ENCODE measurements around the gene MCM3. TPM values are rescaled to one million over a fixed set of nuclear protein-coding genes. Genes with fewer than 3 reads are reported as not detected.

MCM3 gene
- total RNA-seq, 1 donor from 2014 or later = 21.5 TPM

DNA sequence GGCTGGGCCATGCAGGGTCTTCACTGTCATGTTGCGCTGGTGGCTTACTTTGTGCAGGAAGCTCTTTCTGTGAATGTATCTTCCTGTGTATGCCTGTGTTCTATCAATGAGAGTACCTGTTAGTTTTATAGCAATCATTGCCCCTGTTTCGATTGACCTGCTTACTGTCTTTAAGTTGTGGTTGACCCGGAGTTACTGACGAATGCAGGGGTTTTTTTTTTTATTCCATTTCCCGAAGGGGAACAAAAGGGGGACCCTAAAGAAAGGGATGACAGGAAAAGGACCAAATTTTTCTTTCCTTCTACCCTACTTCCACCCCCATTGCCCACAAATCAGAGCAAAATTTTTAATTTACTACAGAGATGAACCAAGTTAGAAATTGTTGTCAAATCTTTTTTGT, 40.1 kb downstream of the MCM3 start, which contains the start of gene IL17F:
IL17F (minus strand) TSS at position 101 of the 400 bp plus-strand sequence; CDS start at position 30, 71 bp downstream.
- H3K27ac Mint-ChIP-seq (ENCODE audit: unreplicated experiment) = no peak within 1 kb of the TSS
- H3K27me3 Mint-ChIP-seq (ENCODE audit: unreplicated experiment) = no peaks in the 10 kb centered on the region
- no peak within 1 kb of the TSS for H3K4me3 Mint-ChIP-seq (ENCODE audit: unreplicated experiment)
- no peaks in the 10 kb centered on the region for H3K36me3 Mint-ChIP-seq (ENCODE audit: unreplicated experiment)
- no peaks in the 10 kb centered on the region for H3K4me1 Mint-ChIP-seq (ENCODE audit: low read depth, unreplicated experiment)
- no peak for DNase-seq
- H3K9me3 Mint-ChIP-seq (ENCODE audit: unreplicated experiment) = peaks cover 2% of the 10 kb centered on the region
- TF ChIP-seq, protein P1, sequence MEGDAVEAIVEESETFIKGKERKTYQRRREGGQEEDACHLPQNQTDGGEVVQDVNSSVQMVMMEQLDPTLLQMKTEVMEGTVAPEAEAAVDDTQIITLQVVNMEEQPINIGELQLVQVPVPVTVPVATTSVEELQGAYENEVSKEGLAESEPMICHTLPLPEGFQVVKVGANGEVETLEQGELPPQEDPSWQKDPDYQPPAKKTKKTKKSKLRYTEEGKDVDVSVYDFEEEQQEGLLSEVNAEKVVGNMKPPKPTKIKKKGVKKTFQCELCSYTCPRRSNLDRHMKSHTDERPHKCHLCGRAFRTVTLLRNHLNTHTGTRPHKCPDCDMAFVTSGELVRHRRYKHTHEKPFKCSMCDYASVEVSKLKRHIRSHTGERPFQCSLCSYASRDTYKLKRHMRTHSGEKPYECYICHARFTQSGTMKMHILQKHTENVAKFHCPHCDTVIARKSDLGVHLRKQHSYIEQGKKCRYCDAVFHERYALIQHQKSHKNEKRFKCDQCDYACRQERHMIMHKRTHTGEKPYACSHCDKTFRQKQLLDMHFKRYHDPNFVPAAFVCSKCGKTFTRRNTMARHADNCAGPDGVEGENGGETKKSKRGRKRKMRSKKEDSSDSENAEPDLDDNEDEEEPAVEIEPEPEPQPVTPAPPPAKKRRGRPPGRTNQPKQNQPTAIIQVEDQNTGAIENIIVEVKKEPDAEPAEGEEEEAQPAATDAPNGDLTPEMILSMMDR (IDR thresholded peaks at IDR 0.05; ENCODE audit: partially characterized antibody, unreplicated experiment) = no peak

DNA sequence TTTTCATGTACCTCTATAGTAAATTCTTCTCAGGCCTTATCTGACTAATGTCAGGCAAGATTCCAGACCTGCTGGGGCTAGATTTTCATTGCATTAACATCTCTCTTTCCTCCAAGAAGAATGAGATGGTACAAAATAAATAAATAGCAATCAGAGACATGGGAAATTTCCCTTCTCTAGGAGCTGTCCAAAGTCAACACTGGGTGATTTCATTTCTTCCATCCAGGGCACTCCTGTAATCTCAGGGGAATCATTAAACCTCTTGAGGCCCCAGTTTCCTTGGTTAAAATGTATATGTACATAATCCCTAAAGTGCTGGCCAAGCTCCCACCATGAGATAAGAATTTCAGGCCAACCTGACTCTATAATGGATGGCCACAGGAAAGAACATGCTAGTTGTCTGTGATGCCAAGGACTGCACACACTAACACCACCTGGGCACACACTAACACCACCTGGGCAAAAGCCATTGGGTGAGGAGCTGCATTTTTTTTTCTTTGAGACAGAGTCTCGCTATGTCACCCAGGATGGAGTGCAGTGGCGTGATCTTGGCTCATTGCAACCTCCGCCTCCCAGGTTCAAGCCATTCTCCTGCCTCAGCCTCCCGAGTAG, 41.2 kb downstream of the MCM3 start:
- H3K27me3 Mint-ChIP-seq (ENCODE audit: unreplicated experiment) = no peaks in the 10 kb centered on the region
- TF ChIP-seq, protein P1 (IDR thresholded peaks at IDR 0.05; ENCODE audit: partially characterized antibody, unreplicated experiment) = no peak
- H3K4me3 Mint-ChIP-seq (ENCODE audit: unreplicated experiment) = no peak overlapping the region
- no peak for DNase-seq
- H3K9me3 Mint-ChIP-seq (ENCODE audit: unreplicated experiment) = peaks cover 3% of the 10 kb centered on the region
- no peak overlapping the region for H3K27ac Mint-ChIP-seq (ENCODE audit: unreplicated experiment)
- H3K36me3 Mint-ChIP-seq (ENCODE audit: unreplicated experiment) = no peaks in the 10 kb centered on the region
- H3K4me1 Mint-ChIP-seq (ENCODE audit: low read depth, unreplicated experiment) = no peaks in the 10 kb centered on the region

DNA sequence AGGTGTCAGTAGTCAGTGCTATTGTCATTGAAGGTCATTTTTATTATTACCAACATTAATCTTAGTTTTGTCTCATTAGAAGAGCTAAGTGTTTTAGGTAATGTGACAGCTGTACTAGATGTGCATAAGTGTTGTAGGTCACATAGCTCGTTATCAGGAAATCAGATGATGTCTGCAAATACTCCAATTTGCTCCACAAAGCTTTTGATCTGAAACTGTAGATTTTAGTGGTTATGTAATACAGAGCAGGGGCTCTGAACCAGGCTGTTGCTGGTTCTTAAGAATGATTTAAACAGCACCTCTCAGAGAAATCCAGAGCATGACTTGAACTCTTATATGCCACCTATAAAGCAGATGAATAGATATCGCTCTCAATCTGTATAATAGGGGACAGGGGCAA, 42.7 kb downstream of the MCM3 start:
- no peak overlapping the region for H3K27ac Mint-ChIP-seq (ENCODE audit: unreplicated experiment)
- H3K36me3 Mint-ChIP-seq (ENCODE audit: unreplicated experiment) = no peaks in the 10 kb centered on the region
- H3K4me3 Mint-ChIP-seq (ENCODE audit: unreplicated experiment) = no peak overlapping the region
- peaks cover 3% of the 10 kb centered on the region for H3K9me3 Mint-ChIP-seq (ENCODE audit: unreplicated experiment)
- TF ChIP-seq, protein P1 (IDR thresholded peaks at IDR 0.05; ENCODE audit: partially characterized antibody, unreplicated experiment) = no peak
- no peaks in the 10 kb centered on the region for H3K27me3 Mint-ChIP-seq (ENCODE audit: unreplicated experiment)
- no peaks in the 10 kb centered on the region for H3K4me1 Mint-ChIP-seq (ENCODE audit: low read depth, unreplicated experiment)
- no peak for DNase-seq

DNA sequence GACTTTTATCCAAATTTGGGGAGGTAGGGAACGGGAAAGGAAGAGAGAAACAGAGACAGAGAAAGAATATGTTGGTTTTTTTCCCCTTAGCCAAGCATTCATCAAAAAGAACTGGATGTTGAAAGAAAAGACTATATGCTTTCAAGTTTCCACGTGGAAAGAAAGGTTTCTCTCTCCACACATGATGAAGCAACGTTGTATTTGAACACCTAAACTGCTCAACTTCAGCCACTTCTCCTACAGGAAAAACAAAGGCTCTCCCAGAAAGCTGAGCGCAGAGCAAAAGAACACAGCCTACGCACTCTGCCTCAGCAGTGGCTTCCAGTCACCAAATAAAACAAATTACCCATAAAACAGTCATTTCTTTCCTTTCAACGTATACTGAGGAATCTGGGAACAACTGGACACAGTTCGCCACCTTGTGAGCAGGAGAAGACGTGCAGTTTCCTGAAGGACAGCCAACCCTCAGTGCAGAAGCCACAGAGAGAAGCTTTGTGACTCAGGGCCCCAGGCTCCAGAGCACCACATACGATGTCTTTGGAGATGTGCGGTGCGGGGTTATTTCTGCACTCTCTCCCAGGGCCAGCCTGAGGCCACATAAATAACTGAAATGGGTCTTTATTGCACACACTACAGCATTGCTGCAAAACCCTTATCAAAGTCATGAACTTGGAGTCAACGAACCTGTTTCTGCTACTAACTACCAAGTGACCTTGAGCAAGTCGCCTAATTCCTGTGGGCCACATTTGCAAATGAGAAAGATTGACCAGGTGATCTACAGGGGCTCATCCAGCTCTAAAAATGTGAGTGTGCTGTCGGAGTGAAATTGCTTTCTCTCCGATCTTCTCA, 50.3 kb downstream of the MCM3 start:
- peaks cover 1% of the 10 kb centered on the region for H3K27me3 Mint-ChIP-seq (ENCODE audit: unreplicated experiment)
- no peaks in the 10 kb centered on the region for H3K4me1 Mint-ChIP-seq (ENCODE audit: low read depth, unreplicated experiment)
- H3K27ac Mint-ChIP-seq (ENCODE audit: unreplicated experiment) = no peak overlapping the region
- H3K36me3 Mint-ChIP-seq (ENCODE audit: unreplicated experiment) = no peaks in the 10 kb centered on the region
- peak; percentile 22 for DNase-seq
- H3K4me3 Mint-ChIP-seq (ENCODE audit: unreplicated experiment) = no peak overlapping the region
- TF ChIP-seq, protein P1 (IDR thresholded peaks at IDR 0.05; ENCODE audit: partially characterized antibody, unreplicated experiment) = no peak
- H3K9me3 Mint-ChIP-seq (ENCODE audit: unreplicated experiment) = no peaks in the 10 kb centered on the region

DNA sequence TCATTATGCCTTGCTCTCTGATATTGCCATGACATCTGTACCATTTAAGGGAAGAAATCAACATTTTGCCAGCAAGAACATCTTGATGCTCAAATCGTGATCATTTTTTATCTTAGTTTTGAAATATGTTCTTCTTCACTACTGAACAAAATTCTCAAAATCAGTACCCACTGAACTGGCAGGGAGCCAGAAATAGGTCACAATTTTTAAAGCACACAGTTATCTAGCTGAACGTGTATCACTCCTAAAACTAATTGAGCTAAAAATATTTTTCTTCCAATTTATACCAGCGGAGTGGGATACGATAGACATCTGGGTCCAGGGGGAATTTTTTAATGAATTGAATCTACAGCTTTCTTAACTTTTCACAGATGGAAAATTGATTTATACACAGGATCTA, 51.5 kb downstream of the MCM3 start:
- Mint-ChIP-seq H3K4me1 (ENCODE audit: low read depth, unreplicated experiment) (no peaks in the 10 kb centered on the region), H3K27ac (ENCODE audit: unreplicated experiment) (no peak overlapping the region), H3K27me3 (ENCODE audit: unreplicated experiment) (peaks cover 1% of the 10 kb centered on the region), H3K4me3 (ENCODE audit: unreplicated experiment) (no peak overlapping the region), H3K36me3 (ENCODE audit: unreplicated experiment) (no peaks in the 10 kb centered on the region), H3K9me3 (ENCODE audit: unreplicated experiment) (no peaks in the 10 kb centered on the region)
- no peak for DNase-seq
- TF ChIP-seq, protein P1 (IDR thresholded peaks at IDR 0.05; ENCODE audit: partially characterized antibody, unreplicated experiment) = no peak
